ENCODE data around the gene FAM120A.

- TF ChIP-seq CTCF (IDR thresholded peaks at IDR 0.05; ENCODE audit: poor library complexity, severe bottlenecking) = no peak
- TF ChIP-seq POLR2AphosphoS5 (IDR thresholded peaks at IDR 0.05) = no peak
- no peak for TF ChIP-seq EP300 (conservative IDR thresholded peaks at IDR 0.05; ENCODE audit: poor library complexity, severe bottlenecking)
- no peak for TF ChIP-seq RAD21 (conservative IDR thresholded peaks at IDR 0.05)
- no peak for TF ChIP-seq EZH2 (IDR thresholded peaks at IDR 0.05; ENCODE audit: borderline replicate concordance, insufficient read depth, low read length, poor library complexity, severe bottlenecking)
- TF ChIP-seq MXI1 (conservative IDR thresholded peaks at IDR 0.05; ENCODE audit: poor library complexity, severe bottlenecking) = no peak
- TF ChIP-seq TAF1 (IDR thresholded peaks at IDR 0.05; ENCODE audit: low read depth) = no peak
- no peak for TF ChIP-seq REST (IDR thresholded peaks at IDR 0.05; ENCODE audit: borderline replicate concordance)
- TF ChIP-seq SMC3 (conservative IDR thresholded peaks at IDR 0.05; ENCODE audit: poor library complexity) = no peak
Measured at GRCh38 chr9:93603906-93604326, 152.4 kb downstream of the FAM120A start.

Data from neural cell (in vitro differentiated cells).